T-cell (primary cell): ENCODE measurements around the gene CSF2. TPM values are rescaled to one million over a fixed set of nuclear protein-coding genes. Genes with fewer than 3 reads are reported as not detected.

Source experiments
- ATAC-seq, 4 experiments: fragments of 200-7000 bp in 3 of 4; fragments of 150-1000 bp in 1 of 4; cut with Tn5 transposase; replicated peaks in 1 of 4; 1 replicate in 3 of 4; 2 replicates in 1 of 4; pipeline ENCODE4 v1.10.0; 2021; ENCODE audit warnings: moderate library complexity in 3 of 4, mild to moderate bottlenecking in 2 of 4, moderate number of reproducible peaks in 1 of 4
- CTCF ChIA-PET, 2 donors: fragments of 300-600 bp; sonication (Branson Sonifier 250); formaldehyde crosslinking; loops; one replicate each; lab custom pipeline; 2022; ENCODE audit warnings: antibody characterized with exemption in 2 of 2; lab: Charles Lee
- POLR2A ChIA-PET, 2 donors: fragments of 300-600 bp; sonication (Branson Sonifier 250); formaldehyde crosslinking; loops; one replicate each; lab custom pipeline; 2022; ENCODE audit warnings: antibody characterized with exemption in 2 of 2; lab: Charles Lee
- DNase-seq, 35 experiments: peaks; one replicate each; pipeline versions ENCODE4 v3.0.0 to v3.0.0-alpha.2; 2013 to 2023
- H3K27ac ChIP-seq: one replicate; pipeline ENCODE4 v1.5.1; 2013; ENCODE audit warnings: low read length
- H3K27me3 ChIP-seq, 2 experiments: replicated peaks in 1 of 2; 1 replicate in 1 of 2; 2 replicates in 1 of 2; pipeline versions ENCODE4 v1.6.1 to v1.7.0; 2013; ENCODE audit warnings: low read length in 1 of 2, mixed read lengths in 1 of 2; ENCODE audit not compliant: control insufficient read depth in 2 of 2, insufficient read depth in 2 of 2; ENCODE audit errors: extremely low read depth in 1 of 2
- H3K36me3 ChIP-seq, 2 donors: 1 replicate in 1 of 2; 2 replicates in 1 of 2; pipeline versions ENCODE4 v1.6.1 to v1.7.0; 2013; ENCODE audit warnings: low read length in 1 of 2; ENCODE audit not compliant: control insufficient read depth in 2 of 2, insufficient read depth in 1 of 2; ENCODE audit errors: extremely low read depth in 1 of 2
- H3K4me1 ChIP-seq, 2 experiments: 1 replicate in 1 of 2; 2 replicates in 1 of 2; pipeline versions ENCODE4 v1.6.1 to v1.7.0; 2013; ENCODE audit warnings: low read length in 2 of 2, mixed read lengths in 1 of 2; ENCODE audit not compliant: insufficient read depth in 2 of 2, control insufficient read depth in 1 of 2; ENCODE audit errors: extremely low read depth in 1 of 2
- H3K4me3 ChIP-seq, 2 donors: 1 replicate in 1 of 2; 2 replicates in 1 of 2; pipeline versions ENCODE4 v1.5.1 to v1.7.0; 2013; ENCODE audit warnings: mild to moderate bottlenecking in 2 of 2, low read length in 1 of 2, moderate library complexity in 1 of 2; ENCODE audit not compliant: control insufficient read depth in 1 of 2; ENCODE audit errors: extremely low read depth in 1 of 2
- H3K9me3 ChIP-seq: 2 replicates; pipeline ENCODE4 v1.7.0; 2013
- H3K27ac Mint-ChIP-seq, 2 donors: one replicate each; pipeline ENCODE4 v1.8.0; 2020 to 2021; ENCODE audit warnings: mild to moderate bottlenecking in 2 of 2, mixed read lengths in 2 of 2
- H3K27me3 Mint-ChIP-seq, 2 donors: one replicate each; pipeline ENCODE4 v1.8.0; 2021 to 2022; ENCODE audit warnings: mixed read lengths in 2 of 2
- H3K36me3 Mint-ChIP-seq: one replicate; pipeline ENCODE4 v1.8.0; 2021; ENCODE audit warnings: mixed read lengths
- H3K4me1 Mint-ChIP-seq, 3 donors: one replicate each; pipeline ENCODE4 v1.8.0; 2020 to 2022; ENCODE audit warnings: mixed read lengths in 3 of 3, mild to moderate bottlenecking in 1 of 3
- H3K4me3 Mint-ChIP-seq, 3 donors: one replicate each; pipeline ENCODE4 v1.8.0; 2020 to 2022; ENCODE audit warnings: mild to moderate bottlenecking in 3 of 3, mixed read lengths in 3 of 3, moderate library complexity in 3 of 3
- H3K9me3 Mint-ChIP-seq, 3 donors: one replicate each; pipeline ENCODE4 v1.8.0; 2020 to 2022; ENCODE audit warnings: mixed read lengths in 3 of 3
- WGBS: methylation state at CpG from one replicate; pipeline ENCODE4 v1.1.5; 2013; ENCODE audit warnings: missing lambda C conversion rate; ENCODE audit not compliant: insufficient coverage; 5-methylcytosine and 5-hydroxymethylcytosine counted together
- total RNA-seq, 35 experiments: library from RNA in 6 of 35; stranded (reverse) in 6 of 35; fragments of 120-200 nt in 1 of 35; gene quantifications; one replicate each; pipeline versions ENCODE4 v1.2.1 to v1.2.4 and lab custom pipeline; 2013 to 2026

Gene CSF2
- total RNA-seq, 5 donors from 2014 or later (not counting 1 experiment from before 2014, with no cell fraction given), result 0.89 TPM; not detected in 4

- peak in 7 of 35 experiments; percentile 13 to 39 (median 26) for DNase-seq
- peak in 2 of 4 experiments; percentile 20 to 34 for ATAC-seq
- WGBS, result 51% methylated on average over 4 of the region's 8 CpGs
- Histone ChIP-seq H3K27me3 (no peaks in the 10 kb centered on the region), H3K4me3 (no peak overlapping the region), H3K36me3 (no peaks in the 10 kb centered on the region), H3K9me3 (no peaks in the 10 kb centered on the region), H3K27ac (peak overlapping the region; percentile 93), H3K4me1 (peaks cover 14 to 70% of the 10 kb centered on the region in 2 experiments)
- H3K4me1 Mint-ChIP-seq, result peaks cover 63 to 81% (median 69%) of the 10 kb centered on the region in 3 donors
- H3K9me3 Mint-ChIP-seq, result no peaks in the 10 kb centered on the region
- H3K27ac Mint-ChIP-seq, result peak overlapping the region; percentile 71 to 88
- no peaks in the 10 kb centered on the region for H3K36me3 Mint-ChIP-seq
- peak overlapping the region in 1 of 3 donors; percentile 63 for H3K4me3 Mint-ChIP-seq
- CTCF ChIA-PET, result no interaction called here
- H3K27me3 Mint-ChIP-seq, result no peaks in the 10 kb centered on the region
- POLR2A ChIA-PET, result no interaction called here
These were observed 27.2 kb downstream of the CSF2 start for GRCh38 chr5:132100672-132101261.

GRCh38 chr5:132101385-132101880 lies 27.8 kb downstream of the CSF2 start:
- Mint-ChIP-seq H3K27me3 (no peaks in the 10 kb centered on the region), H3K9me3 (no peaks in the 10 kb centered on the region), H3K36me3 (no peaks in the 10 kb centered on the region), H3K27ac (peak overlapping the region; percentile 85 to 88), H3K4me3 (peak overlapping the region in 1 of 3 donors; percentile 63), H3K4me1 (peaks cover 62 to 77% (median 69%) of the 10 kb centered on the region in 3 donors)
- H3K36me3 ChIP-seq, result no peaks in the 10 kb centered on the region
- peaks cover 14 to 68% of the 10 kb centered on the region in 2 experiments for H3K4me1 ChIP-seq
- ChIA-PET POLR2A (no interaction called here), CTCF (interaction anchor here (1.3 to 1.5 kb wide), 2 partner anchors 36 to 38 kb away, joined by 3 to 4 read pairs; no protein-coding TSS in a partner anchor)
- H3K27me3 ChIP-seq, result no peaks in the 10 kb centered on the region
- WGBS, result 94% methylated on average over 3 of the region's 6 CpGs
- H3K4me3 ChIP-seq, result no peak overlapping the region
- ATAC-seq, result no peak
- H3K27ac ChIP-seq, result peak overlapping the region; percentile 93
- no peaks in the 10 kb centered on the region for H3K9me3 ChIP-seq
- DNase-seq, result no peak

- ChIA-PET CTCF (interaction anchor here (1.1 to 1.5 kb wide), 4 partner anchors 34 to 39 kb away, joined by 3 to 5 read pairs (median 4); no protein-coding TSS in a partner anchor), POLR2A (interaction anchor here in 1 of 2 donors (0.7 kb wide), 1 partner anchor 388 kb away, joined by 3 read pairs; the partner anchor contains the start of gene IRF1)
- Mint-ChIP-seq H3K27ac (peak overlapping the region; percentile 85 to 88), H3K4me3 (peak overlapping the region in 1 of 3 donors; percentile 55), H3K4me1 (peaks cover 62 to 74% (median 69%) of the 10 kb centered on the region in 3 donors), H3K36me3 (no peaks in the 10 kb centered on the region), H3K9me3 (no peaks in the 10 kb centered on the region), H3K27me3 (no peaks in the 10 kb centered on the region)
- H3K27me3 ChIP-seq, result no peaks in the 10 kb centered on the region
- H3K27ac ChIP-seq, result peak overlapping the region; percentile 93
- 50% methylated on average over 3 of the region's 5 CpGs for WGBS
- H3K36me3 ChIP-seq, result no peaks in the 10 kb centered on the region
- peak in 18 of 35 experiments; percentile 14 to 70 (median 28) for DNase-seq
- H3K4me3 ChIP-seq, result no peak overlapping the region
- peak in 2 of 4 experiments; percentile 19 to 29 for ATAC-seq
- peaks cover 14 to 68% of the 10 kb centered on the region in 2 experiments for H3K4me1 ChIP-seq
- no peaks in the 10 kb centered on the region for H3K9me3 ChIP-seq
These were observed 28.6 kb downstream of the CSF2 start for GRCh38 chr5:132102101-132102701.

- Mint-ChIP-seq H3K4me1 (peaks cover 62 to 78% (median 69%) of the 10 kb centered on the region in 3 donors), H3K27ac (peak overlapping the region; percentile 85 to 88), H3K27me3 (no peaks in the 10 kb centered on the region), H3K4me3 (peak overlapping the region in 1 of 3 donors; percentile 55), H3K36me3 (no peaks in the 10 kb centered on the region), H3K9me3 (no peaks in the 10 kb centered on the region)
- ATAC-seq (no peak), DNase-seq (no peak)
- no peaks in the 10 kb centered on the region for H3K36me3 ChIP-seq
- H3K27ac ChIP-seq, result peak overlapping the region; percentile 93
- H3K4me3 ChIP-seq, result no peak overlapping the region
- ChIA-PET POLR2A (interaction anchor here in 1 of 2 donors (0.7 kb wide), 1 partner anchor 388 kb away, joined by 3 read pairs; the partner anchor contains the start of gene IRF1), CTCF (interaction anchor here (0.6 to 1.3 kb wide), 4 partner anchors 33 to 284 kb away, joined by 3 to 5 read pairs (median 4); no protein-coding TSS in a partner anchor)
- peaks cover 14 to 68% of the 10 kb centered on the region in 2 experiments for H3K4me1 ChIP-seq
- no peaks in the 10 kb centered on the region for H3K27me3 ChIP-seq
- H3K9me3 ChIP-seq, result no peaks in the 10 kb centered on the region
- 42% methylated on average over 3 of the region's 3 CpGs for WGBS
These were observed 29.3 kb downstream of the CSF2 start for GRCh38 chr5:132102944-132103331.

- DNase-seq (peak in 34 of 35 experiments; percentile 40 to 82 (median 69)), ATAC-seq (peak; percentile 90 to 91 (median 90))
- ChIA-PET CTCF (interaction anchor here (0.6 to 1.1 kb wide), 2 partner anchors 32 to 283 kb away, joined by 3 to 4 read pairs; no protein-coding TSS in a partner anchor), POLR2A (interaction anchor here in 1 of 2 donors (0.6 kb wide), 1 partner anchor 856 kb away, joined by 15 read pairs; no protein-coding TSS in a partner anchor)
- peak overlapping the region; percentile 85 to 88 for H3K27ac Mint-ChIP-seq
- no peaks in the 10 kb centered on the region for H3K27me3 Mint-ChIP-seq
- H3K36me3 Mint-ChIP-seq, result no peaks in the 10 kb centered on the region
- no peaks in the 10 kb centered on the region for H3K9me3 ChIP-seq
- H3K9me3 Mint-ChIP-seq, result no peaks in the 10 kb centered on the region
- peak overlapping the region; percentile 15 to 55 (median 47) for H3K4me3 Mint-ChIP-seq
- H3K36me3 ChIP-seq, result no peaks in the 10 kb centered on the region
- peaks cover 14 to 66% of the 10 kb centered on the region in 2 experiments for H3K4me1 ChIP-seq
- peaks cover 62 to 79% (median 70%) of the 10 kb centered on the region in 3 donors for H3K4me1 Mint-ChIP-seq
- H3K27me3 ChIP-seq, result no peaks in the 10 kb centered on the region
- peak overlapping the region; percentile 93 for H3K27ac ChIP-seq
- H3K4me3 ChIP-seq, result no peak overlapping the region
These were observed 29.9 kb downstream of the CSF2 start for GRCh38 chr5:132103332-132103951.
